Stimulated activated CD8-positive, alpha-beta memory T cell treated with anti-CD3 and anti-CD28 coated beads, Interleukin-7, amount 100 ng/mL, for 1 hour (primary cell): ENCODE measurements around the gene GSK3B.

ENCODE experiments used
- DNase-seq, 2 donors: peaks; one replicate each; pipeline ENCODE4 v3.0.0-alpha.2; 2020; ENCODE audit warnings: low read depth in 2 of 2

Gene GSK3B

DNA sequence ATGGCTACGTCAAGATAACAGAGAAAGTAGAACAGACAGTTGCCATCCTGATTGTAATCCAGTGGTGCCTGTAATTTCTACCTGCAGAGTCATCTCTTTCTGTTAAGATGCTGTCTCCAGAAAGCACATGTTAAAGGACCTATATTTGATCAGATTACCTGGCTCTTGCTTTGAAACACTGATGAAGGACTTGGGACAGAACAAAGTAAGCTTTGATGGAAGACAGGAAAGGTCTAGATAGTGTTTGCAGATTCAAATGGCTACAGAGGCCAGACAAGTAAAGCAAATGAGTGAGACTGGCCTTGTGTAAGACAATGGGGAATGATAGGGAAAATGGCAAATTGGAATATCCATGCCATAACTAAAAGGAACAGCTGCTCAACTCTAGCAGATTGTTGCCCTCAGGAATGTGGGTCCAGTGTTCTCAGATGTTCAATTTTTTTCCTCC lies 1.8 kb upstream of the GSK3B start:
- no peak for DNase-seq

GRCh38 chr3:120095226-120095978 lies 1.2 kb upstream of the GSK3B start:
- peak; percentile 53 to 61 for DNase-seq

DNA sequence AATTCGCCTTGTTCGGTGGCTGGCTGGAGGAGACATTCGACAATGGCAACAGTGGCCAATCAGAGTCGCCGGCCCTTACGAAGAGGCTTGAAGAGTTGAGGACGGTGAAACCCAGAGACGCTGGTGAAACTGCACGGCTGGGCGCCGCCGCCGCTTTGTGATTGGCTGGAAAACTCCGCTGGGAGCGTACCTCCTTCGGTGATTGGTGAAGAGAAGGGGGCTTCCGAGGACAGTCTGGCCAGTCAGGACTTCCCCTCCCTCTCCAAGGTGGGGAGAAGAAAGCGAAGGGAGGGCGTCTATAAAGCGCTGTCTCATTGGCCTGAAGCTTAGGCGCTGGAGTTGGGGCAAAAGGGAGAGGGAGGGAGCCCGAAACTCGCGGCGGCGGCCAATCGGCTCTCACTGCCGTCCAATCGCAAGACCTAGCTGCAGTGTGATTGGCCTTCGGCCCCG lies 554 bp upstream of the GSK3B start:
- DNase-seq: peak; percentile 83 to 88

GRCh38 chr3:120093119-120093910 lies 932 bp downstream of the GSK3B start:
- DNase-seq: no peak

- no peak for DNase-seq
These were observed 1.8 kb downstream of the GSK3B start for GRCh38 chr3:120092474-120092873.

- no peak for DNase-seq
These were observed 3.8 kb downstream of the GSK3B start for GRCh38 chr3:120090422-120090821.

- DNase-seq: no peak
These were observed 5.2 kb downstream of the GSK3B start for GRCh38 chr3:120089089-120089488.

- no peak for DNase-seq
These were observed 5.6 kb downstream of the GSK3B start for GRCh38 chr3:120088622-120089021.

GRCh38 chr3:120081719-120082118 lies 12.5 kb downstream of the GSK3B start:
- no peak for DNase-seq

- no peak for DNase-seq
These were observed 13.4 kb downstream of the GSK3B start for GRCh38 chr3:120080836-120081235.

GRCh38 chr3:120077731-120078130 lies 16.5 kb downstream of the GSK3B start:
- DNase-seq: no peak

- no peak for DNase-seq
These were observed 21.3 kb downstream of the GSK3B start for GRCh38 chr3:120072867-120073525.

DNA sequence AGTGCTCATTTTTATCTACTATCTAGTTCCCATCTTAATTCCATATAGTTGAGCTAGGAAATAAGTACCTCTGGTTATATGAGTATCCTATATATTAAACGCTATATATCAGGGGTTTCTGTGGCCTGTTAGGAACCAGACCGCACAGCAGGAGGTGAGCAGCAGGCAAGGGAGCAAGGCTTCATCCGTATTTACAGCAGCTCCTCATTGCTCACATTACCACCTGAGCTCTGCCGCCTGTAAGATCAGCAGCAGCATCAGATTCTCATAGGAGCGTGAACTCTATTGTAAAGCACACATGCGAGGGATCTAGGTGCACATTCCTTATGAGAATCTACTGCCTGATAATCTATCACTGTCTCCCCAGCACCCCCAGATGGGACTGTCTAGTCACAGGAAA lies 23.0 kb downstream of the GSK3B start:
- no peak for DNase-seq

- no peak for DNase-seq
These were observed 23.8 kb downstream of the GSK3B start for GRCh38 chr3:120070263-120070981.

DNA sequence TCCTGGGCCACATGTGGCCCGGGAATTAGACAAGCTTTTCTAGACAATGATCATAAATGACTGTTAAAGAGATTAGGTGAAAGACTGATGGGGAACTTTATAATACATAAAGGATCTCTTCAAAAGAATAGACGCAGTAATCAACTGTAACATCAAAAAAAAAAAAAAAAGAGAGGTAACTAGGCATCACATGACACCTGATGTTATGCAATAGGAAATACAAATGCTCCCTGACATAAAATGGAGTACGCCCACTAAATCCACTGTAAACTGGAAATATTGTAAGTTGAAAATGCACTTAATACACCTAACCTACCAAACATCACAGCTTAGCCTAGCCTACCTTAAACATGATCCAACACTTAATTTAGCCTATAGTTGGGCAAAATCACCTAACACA lies 27.2 kb downstream of the GSK3B start:
- DNase-seq: no peak

DNA sequence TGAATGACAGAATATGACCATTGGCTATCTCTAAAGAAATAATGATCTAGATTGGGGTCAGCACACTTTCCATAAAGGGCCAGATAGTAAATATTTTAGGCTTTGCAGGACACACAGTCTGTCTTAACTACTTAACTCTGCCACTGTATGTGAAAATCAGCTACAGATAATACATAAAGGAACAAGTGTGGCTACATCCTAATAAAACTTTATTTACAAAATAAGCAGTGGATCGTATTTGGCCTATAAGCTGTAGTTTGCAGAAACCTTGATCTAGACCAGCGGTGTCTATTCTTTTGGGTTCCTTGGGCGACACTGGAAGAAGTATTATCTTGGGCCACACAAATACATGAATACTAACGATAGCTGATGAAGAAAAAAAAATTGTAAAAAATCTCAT lies 27.6 kb downstream of the GSK3B start:
- DNase-seq: no peak

DNA sequence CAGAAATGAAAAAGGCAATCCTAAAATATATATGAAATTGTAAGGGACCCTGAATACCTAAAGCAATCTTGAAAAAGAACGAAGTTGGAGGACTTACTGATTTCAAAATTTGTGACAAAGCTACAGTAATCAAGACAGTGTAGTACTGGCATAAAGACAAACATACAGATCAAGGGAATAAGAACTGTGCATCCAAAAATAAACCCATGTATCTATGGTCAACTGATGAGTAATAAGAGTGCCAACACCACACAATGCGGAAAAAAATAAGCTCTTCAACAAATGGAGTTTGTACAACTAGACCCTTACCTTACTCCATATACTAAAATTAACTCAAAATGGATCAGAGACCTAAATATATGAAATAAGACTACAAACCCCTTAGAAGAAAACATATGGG lies 29.6 kb downstream of the GSK3B start:
- DNase-seq: no peak

- no peak for DNase-seq
These were observed 31.8 kb downstream of the GSK3B start for GRCh38 chr3:120062474-120062873.

DNA sequence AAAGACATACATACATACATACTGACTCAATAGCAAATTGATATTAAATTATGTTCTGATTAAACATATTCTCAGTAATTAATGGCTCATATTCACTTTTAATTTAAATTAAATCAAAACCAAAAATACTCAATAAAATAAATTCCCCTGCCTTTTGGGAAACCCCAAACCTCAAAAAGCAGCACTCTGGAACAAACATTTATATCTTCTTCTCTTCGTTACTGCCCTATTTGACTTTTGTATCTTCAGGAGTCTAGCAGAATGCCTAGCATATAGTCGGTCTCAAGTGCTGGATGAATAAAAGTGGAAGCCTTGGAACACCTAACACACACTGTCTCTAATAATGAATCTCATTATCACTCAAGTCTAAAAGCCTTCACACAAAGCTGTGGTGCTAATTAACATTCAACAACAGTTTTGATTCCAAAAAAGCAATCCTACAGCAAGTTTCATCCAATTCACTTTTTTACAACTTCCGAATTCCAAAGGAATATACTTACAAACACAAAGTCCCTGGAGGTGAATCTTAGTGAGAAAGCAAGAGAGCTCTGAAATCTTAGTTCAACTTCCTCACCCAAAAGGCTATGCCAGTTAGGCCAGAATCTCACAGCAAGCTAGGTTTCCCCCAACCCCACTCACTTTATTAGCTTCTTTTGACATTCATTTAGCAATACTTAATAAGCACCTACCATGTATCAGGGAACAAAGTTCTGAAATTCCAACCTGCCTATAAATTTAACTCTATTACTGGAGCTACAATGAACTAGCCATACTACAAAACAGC lies 35.0 kb downstream of the GSK3B start:
- DNase-seq: no peak

DNA sequence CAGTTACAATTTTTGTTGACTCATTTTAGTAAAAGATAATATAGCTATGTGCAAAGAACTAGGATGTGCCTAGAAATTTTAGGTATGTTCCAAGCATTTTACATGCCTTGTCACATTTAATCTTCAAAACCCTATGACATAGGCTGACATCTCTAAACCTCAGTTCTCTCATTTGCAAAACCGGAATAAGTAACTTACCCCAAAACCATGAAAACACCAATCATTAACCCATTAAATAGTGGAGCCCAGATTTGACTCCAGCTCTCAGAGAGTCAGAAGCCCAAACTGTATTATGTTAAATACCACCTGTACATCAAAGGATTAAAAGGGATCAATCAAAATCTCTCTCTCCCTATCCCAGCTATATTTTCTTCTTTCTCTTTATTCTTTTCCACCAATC lies 36.6 kb downstream of the GSK3B start:
- no peak for DNase-seq

DNA sequence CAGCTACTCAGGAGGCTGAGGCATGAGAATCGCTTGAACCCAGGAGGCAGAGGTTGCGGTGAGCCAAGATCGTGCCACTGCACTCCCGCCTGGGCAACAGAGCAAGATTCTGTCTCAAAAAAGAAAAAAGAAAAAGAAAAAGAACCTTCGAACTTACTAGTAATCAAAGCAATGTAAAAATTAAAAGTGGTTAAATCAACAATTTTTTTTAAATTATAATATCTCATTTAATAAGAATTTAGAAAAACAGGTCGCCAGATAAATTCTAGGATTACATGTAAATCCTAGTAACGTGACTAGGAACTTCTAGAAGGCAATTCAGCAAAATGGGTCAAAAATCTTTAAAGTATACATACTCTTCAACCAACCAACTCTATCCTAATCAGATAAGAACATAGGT lies 37.2 kb downstream of the GSK3B start:
- DNase-seq: no peak
